Stomach (tissue), 4 donors: ENCODE data around the gene RXRA.
A peak's percentile ranks its signal among the peaks of the same experiment; 100 is the strongest.

Source experiments
- CTCF ChIP-seq, 7 experiments: fragments of 450-650 bp in 4 of 7; fragments of 200-600 bp in 3 of 7; sonication (generic) in 3 of 7; IDR thresholded peaks; one replicate each; pipeline ENCODE4 v1.5.1; 2016 to 2019; ENCODE audit warnings: antibody characterized with exemption in 7 of 7, control low read depth in 2 of 7, mild to moderate bottlenecking in 1 of 7
- POLR2A ChIP-seq, 4 donors: fragments of 450-650 bp; IDR thresholded peaks; one replicate each; pipeline ENCODE4 v1.6.1; 2016; ENCODE audit warnings: antibody characterized with exemption in 4 of 4, control low read depth in 2 of 4, mild to moderate bottlenecking in 1 of 4, moderate library complexity in 1 of 4
- POLR2AphosphoS5 ChIP-seq, 3 donors: sonication (generic); formaldehyde crosslinking; IDR thresholded peaks; one replicate each; pipeline ENCODE4 v1.6.1; 2016; ENCODE audit warnings: antibody characterized with exemption in 3 of 3

DNA sequence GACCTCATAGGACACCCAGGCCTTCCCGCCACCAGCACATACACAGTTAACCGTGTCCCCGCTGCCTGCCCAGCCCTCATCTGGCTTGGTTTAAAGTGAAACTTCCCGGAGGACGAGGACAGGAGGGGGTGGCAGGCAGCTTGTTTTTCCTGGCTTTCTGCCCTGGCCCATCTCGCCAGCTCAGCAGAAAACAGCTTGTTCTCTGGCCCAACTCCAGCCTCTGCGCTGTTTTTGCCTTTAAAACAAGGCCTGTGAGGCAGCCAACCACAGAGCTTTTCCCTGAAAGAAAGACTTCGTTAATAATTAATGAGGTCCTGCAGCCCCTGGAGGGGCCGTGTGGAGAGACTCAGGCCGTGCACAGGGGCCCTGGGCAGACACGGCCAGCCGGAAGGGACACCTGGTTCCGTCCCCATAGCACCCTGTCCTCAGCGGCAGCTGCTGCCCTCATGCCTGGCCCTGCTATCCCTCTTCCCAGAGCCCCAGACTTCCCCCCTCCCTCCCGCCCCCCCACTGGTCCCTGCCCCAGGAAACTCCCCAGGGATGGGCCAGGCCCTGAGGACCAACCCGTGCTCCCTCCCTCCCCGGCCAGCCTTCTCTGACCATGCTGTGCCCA is 108.7 kb downstream of the RXRA start:
- TF ChIP-seq POLR2A (IDR thresholded peaks at IDR 0.05) (no peak), CTCF (IDR thresholded peaks at IDR 0.05) (no peak), POLR2AphosphoS5 (IDR thresholded peaks at IDR 0.05) (peak; percentile 71 to 89 (median 73))
